Activated CD4-positive, CD25-positive, alpha-beta regulatory T cell (primary cell): Measurements from ENCODE around the gene TMEM52.

Source experiments
- DNase-seq, 4 experiments: peaks; one replicate each; lab custom pipeline; 2025; lab: John Stamatoyannopoulos, UW

The TMEM52 gene

GRCh38 chr1:1918901-1919303 is at the start of gene TMEM52:
TMEM52 (minus strand) TSS chr1:1919279; CDS start chr1:1919265, 14 bp downstream.
- peak in 1 of 4 experiments; percentile 69 for DNase-seq

- DNase-seq = no peak
Measured at GRCh38 chr1:1967879-1968278, 48.8 kb upstream of the TMEM52 start.

GRCh38 chr1:1967151-1967550 is 48.1 kb upstream of the TMEM52 start:
- DNase-seq = no peak

GRCh38 chr1:1966071-1966740 is 47.1 kb upstream of the TMEM52 start:
- DNase-seq = no peak

- DNase-seq = no peak
Measured at GRCh38 chr1:1965546-1965945, 46.5 kb upstream of the TMEM52 start.

- no peak for DNase-seq
Measured at GRCh38 chr1:1964811-1965210, 45.7 kb upstream of the TMEM52 start.

- DNase-seq = no peak
Measured at GRCh38 chr1:1963570-1963969, 44.5 kb upstream of the TMEM52 start.

GRCh38 chr1:1962752-1963151 is 43.7 kb upstream of the TMEM52 start:
- no peak for DNase-seq

- no peak for DNase-seq
Measured at GRCh38 chr1:1960480-1961196, 41.6 kb upstream of the TMEM52 start.

- DNase-seq = peak in 3 of 4 experiments; percentile 13 to 32 (median 31)
Measured at GRCh38 chr1:1959840-1960479, 40.9 kb upstream of the TMEM52 start.

GRCh38 chr1:1959459-1959839 is 40.4 kb upstream of the TMEM52 start:
- DNase-seq = no peak

- no peak for DNase-seq
Measured at GRCh38 chr1:1958071-1958541, 39.0 kb upstream of the TMEM52 start.

- DNase-seq = no peak
Measured at GRCh38 chr1:1957533-1957961, 38.5 kb upstream of the TMEM52 start.

- no peak for DNase-seq
Measured at GRCh38 chr1:1956586-1957532, 37.8 kb upstream of the TMEM52 start.

- no peak for DNase-seq
Measured at GRCh38 chr1:1956101-1956500, 37.0 kb upstream of the TMEM52 start.

- no peak for DNase-seq
Measured at GRCh38 chr1:1955621-1956094, 36.6 kb upstream of the TMEM52 start.

- no peak for DNase-seq
Measured at GRCh38 chr1:1954831-1955441, 35.9 kb upstream of the TMEM52 start.

- DNase-seq = no peak
Measured at GRCh38 chr1:1954015-1954414, 34.9 kb upstream of the TMEM52 start.

- DNase-seq = no peak
Measured at GRCh38 chr1:1950940-1951339, 31.9 kb upstream of the TMEM52 start.

- DNase-seq = no peak
Measured at GRCh38 chr1:1948783-1949182, 29.7 kb upstream of the TMEM52 start.

GRCh38 chr1:1947493-1947892 is 28.4 kb upstream of the TMEM52 start:
- no peak for DNase-seq
